K562 (cell line): Measurements from ENCODE around the gene CACNA2D2.

Experiments
- CTCF ChIP-seq, 3 experiments: IDR thresholded peaks in 2 of 3; conservative IDR thresholded peaks in 1 of 3; 2 replicates each; pipeline ENCODE4 v1.5.1; 2011 to 2012; ENCODE audit warnings: low read length in 3 of 3, mild to moderate bottlenecking in 3 of 3, control low read depth in 2 of 3, improper control_type of control experiment in 1 of 3, inconsistent platforms in 1 of 3, low read depth in 1 of 3, mixed read lengths in 1 of 3, moderate library complexity in 1 of 3; ENCODE audit not compliant: insufficient read depth in 2 of 3
- EZH2 ChIP-seq: IDR thresholded peaks from 2 replicates; pipeline ENCODE4 v1.6.1; 2012; ENCODE audit warnings: low read depth, mild to moderate bottlenecking, inconsistent platforms, low read length, borderline replicate concordance
- REST ChIP-seq, 2 experiments: fragments of 450-650 bp; formaldehyde crosslinking in 1 of 2; IDR thresholded peaks; 2 replicates each; pipeline versions ENCODE4 v1.4.0 to v1.6.1; 2014 to 2020; ENCODE audit warnings: mild to moderate bottlenecking in 2 of 2, borderline replicate concordance in 1 of 2, low read depth in 1 of 2
- SP1 ChIP-seq: sonication (generic); formaldehyde crosslinking; IDR thresholded peaks from 2 replicates; pipeline ENCODE4 v1.8.1; 2022; ENCODE audit warnings: mild to moderate bottlenecking, missing genetic modification reagents
- ZBTB7A ChIP-seq: IDR thresholded peaks from 2 replicates; pipeline ENCODE4 v1.6.1; 2011; ENCODE audit warnings: low read depth, mild to moderate bottlenecking, low read length, moderate library complexity, borderline replicate concordance; ENCODE audit not compliant: control insufficient read depth

GRCh38 chr3:50369012-50369670 is 134.3 kb downstream of the CACNA2D2 start:
- TF ChIP-seq SP1 (CRISPR knock-in tag) (no peak), CTCF (IDR thresholded peaks at IDR 0.05 in 2 of 3, conservative IDR thresholded peaks at IDR 0.05 in 1 of 3; ENCODE audit: insufficient read depth in 2 of 3, low read depth in 1 of 3, low read length in 3 of 3) (no peak), EZH2 (no peak), REST (IDR thresholded peaks at IDR 0.05; ENCODE audit: borderline replicate concordance) (no peak), REST (CRISPR knock-in tag; IDR thresholded peaks at IDR 0.05; ENCODE audit: low read depth) (no peak), ZBTB7A (no peak)
